PC-9 (cell line): ENCODE results near the gene SKP1. TPM values are rescaled to one million over a fixed set of nuclear protein-coding genes. Genes with fewer than 3 reads are reported as not detected.

ENCODE experiments used
- BruUV-seq: library from RNA; stranded (reverse); fragments of 400-500 nt; replicated peaks from 2 replicates; lab custom pipeline; 2021; lab: Mats Ljungman, UMichigan
- CTCF ChIA-PET: fragments of 300-600 bp; sonication (Branson Sonifier 250); formaldehyde crosslinking; loops from one replicate; lab custom pipeline; 2022; ENCODE audit warnings: antibody characterized with exemption; lab: Charles Lee
- POLR2A ChIA-PET: fragments of 300-600 bp; sonication (Branson Sonifier 250); formaldehyde crosslinking; loops from one replicate; lab custom pipeline; 2022; ENCODE audit warnings: antibody characterized with exemption; ENCODE audit not compliant: unreplicated experiment; lab: Charles Lee
- DNase-seq, 2 experiments: peaks; one replicate each; pipeline versions ENCODE4 v3.0.0 to v3.0.0-alpha.2; 2015 to 2022; ENCODE audit warnings: mixed read lengths in 1 of 2
- H2AFZ ChIP-seq: fragments of 200-600 bp; sonication (generic); 2 replicates; pipeline ENCODE4 v1.8.1; 2017; ENCODE audit warnings: antibody characterized with exemption
- H3F3A ChIP-seq: fragments of 200-600 bp; sonication (generic); 2 replicates; pipeline ENCODE4 v1.8.1; 2017; ENCODE audit warnings: antibody characterized with exemption, mild to moderate bottlenecking, low read depth; ENCODE audit not compliant: insufficient read depth
- H3K27ac ChIP-seq: fragments of 200-600 bp; sonication (generic); 2 replicates; pipeline ENCODE4 v1.6.1; 2016; ENCODE audit warnings: mixed run types
- H3K27me3 ChIP-seq: fragments of 200-600 bp; sonication (generic); 2 replicates; pipeline ENCODE4 v1.6.1; 2016; ENCODE audit warnings: low read depth, mixed run types; ENCODE audit not compliant: insufficient read depth
- H3K36me3 ChIP-seq: fragments of 200-600 bp; sonication (generic); 2 replicates; pipeline ENCODE4 v1.6.1; 2016; ENCODE audit warnings: low read depth, mixed run types
- H3K4me1 ChIP-seq: fragments of 200-600 bp; sonication (generic); replicated peaks from 2 replicates; pipeline ENCODE4 v1.6.1; 2016; ENCODE audit warnings: mixed run types; ENCODE audit not compliant: insufficient read depth
- H3K4me2 ChIP-seq: fragments of 200-600 bp; sonication (generic); 2 replicates; pipeline ENCODE4 v1.6.1; 2017; ENCODE audit warnings: mixed run types
- H3K4me3 ChIP-seq: fragments of 200-600 bp; sonication (generic); 2 replicates; pipeline ENCODE4 v1.6.1; 2016; ENCODE audit warnings: mixed run types
- H3K79me2 ChIP-seq: fragments of 200-600 bp; sonication (generic); 2 replicates; pipeline ENCODE4 v1.6.1; 2017; ENCODE audit warnings: low read depth, mixed run types
- H3K9me2 ChIP-seq: fragments of 200-600 bp; sonication (generic); 2 replicates; pipeline ENCODE4 v1.8.1; 2017; ENCODE audit warnings: mild to moderate bottlenecking; ENCODE audit not compliant: insufficient read depth
- H3K9me3 ChIP-seq: fragments of 200-600 bp; sonication (generic); 2 replicates; pipeline ENCODE4 v1.8.1; 2016; ENCODE audit warnings: low read depth; ENCODE audit not compliant: insufficient read depth
- H4K20me1 ChIP-seq: fragments of 200-600 bp; sonication (generic); 2 replicates; pipeline ENCODE4 v1.8.1; 2017; ENCODE audit not compliant: insufficient read depth
- EZH2 ChIP-seq: fragments of 200-600 bp; sonication (generic); IDR thresholded peaks from 2 replicates; pipeline ENCODE4 v1.8.0; 2017; ENCODE audit warnings: antibody characterized with exemption, low read depth
- intact Hi-C: fragments of 100-400 bp; cut with micrococcal nuclease; formaldehyde crosslinking; loops from one replicate; pipeline ENCODE4 v1.10.0; 2022; ENCODE audit not compliant: unreplicated experiment
- total RNA-seq: library from RNA; stranded (reverse); gene quantifications from 2 replicates; pipeline ENCODE4 v1.2.3, GENCODE V29; 2021
- TF ChIP-seq, protein P1 (sequence below): fragments of 200-600 bp; sonication (generic); conservative IDR thresholded peaks from 2 replicates; pipeline ENCODE4 v1.6.1; 2017; ENCODE audit warnings: mixed run types, antibody characterized with exemption, mild to moderate bottlenecking, moderate library complexity

The SKP1 gene
- total RNA-seq, 1 experiment from 2014 or later: 409 TPM

DNA sequence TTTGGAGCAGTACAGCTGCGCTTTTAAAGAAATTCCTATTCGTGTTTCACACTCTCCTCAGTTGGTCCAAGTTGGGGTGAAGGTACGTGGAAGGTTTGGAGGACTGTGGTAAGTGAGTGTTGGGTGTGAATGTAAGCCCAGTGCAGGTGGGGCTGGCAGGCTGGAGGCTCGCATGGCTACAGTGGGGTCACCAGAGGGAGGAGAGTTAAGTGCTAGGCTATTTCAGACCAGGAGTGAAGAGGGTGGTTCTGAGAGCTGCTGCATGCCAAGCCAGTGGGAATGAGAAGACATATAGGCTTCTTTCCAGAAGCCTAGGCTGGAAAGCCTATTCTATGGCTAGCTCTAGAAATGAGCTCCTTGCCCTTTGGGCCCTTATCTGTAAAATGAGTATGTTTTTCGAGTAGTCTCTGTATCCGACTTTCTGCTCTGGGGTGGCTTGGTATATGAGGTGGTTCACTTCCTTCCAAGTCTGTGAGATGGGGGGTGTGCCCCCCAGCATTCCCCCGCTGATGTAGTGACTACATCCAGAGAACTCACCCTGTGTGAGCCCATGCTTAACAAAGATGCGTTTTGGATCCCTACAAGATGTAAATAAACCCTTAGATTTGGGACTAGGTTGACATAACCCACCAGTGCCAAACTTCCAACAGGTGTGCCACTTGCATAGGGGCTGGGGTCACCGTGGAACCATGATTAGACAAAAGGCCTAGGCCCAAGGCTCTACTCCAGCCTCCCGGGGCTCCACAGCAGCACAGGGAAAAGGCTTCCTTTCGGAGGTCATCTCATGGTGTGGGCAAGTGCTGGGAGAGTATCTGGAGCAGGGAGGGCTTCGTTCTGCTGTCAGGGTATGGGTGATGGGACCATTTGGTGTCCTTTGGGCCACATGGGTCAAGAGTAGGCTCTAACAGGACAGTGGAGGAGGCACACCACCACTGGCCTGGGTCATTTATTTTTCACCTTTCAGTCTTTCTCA lies 59.7 kb downstream of the SKP1 start:
- Histone ChIP-seq H3K4me1 (0 out of 2 replicates have a peak, but pooled peaks cover 6% of the 10 kb centered on the region), H4K20me1 (no peaks in the 10 kb centered on the region), H3K9me2 (no peaks in the 10 kb centered on the region), H3K27me3 (no peaks in the 10 kb centered on the region), H3K4me2 (no peak overlapping the region), H3K4me3 (no peak overlapping the region), H2AFZ (no peak overlapping the region), H3K36me3 (no peaks in the 10 kb centered on the region), H3F3A (peaks cover 18% of the 10 kb centered on the region; the same call in 1 of the 2 replicates), H3K79me2 (no peaks in the 10 kb centered on the region), H3K9me3 (no peaks in the 10 kb centered on the region), H3K27ac (no peak overlapping the region)
- TSS peak; percentile 27 for BruUV-seq
- ChIA-PET POLR2A (no interaction called here), CTCF (no interaction called here)
- TF ChIP-seq EZH2: no peak
- TF ChIP-seq, protein P1, sequence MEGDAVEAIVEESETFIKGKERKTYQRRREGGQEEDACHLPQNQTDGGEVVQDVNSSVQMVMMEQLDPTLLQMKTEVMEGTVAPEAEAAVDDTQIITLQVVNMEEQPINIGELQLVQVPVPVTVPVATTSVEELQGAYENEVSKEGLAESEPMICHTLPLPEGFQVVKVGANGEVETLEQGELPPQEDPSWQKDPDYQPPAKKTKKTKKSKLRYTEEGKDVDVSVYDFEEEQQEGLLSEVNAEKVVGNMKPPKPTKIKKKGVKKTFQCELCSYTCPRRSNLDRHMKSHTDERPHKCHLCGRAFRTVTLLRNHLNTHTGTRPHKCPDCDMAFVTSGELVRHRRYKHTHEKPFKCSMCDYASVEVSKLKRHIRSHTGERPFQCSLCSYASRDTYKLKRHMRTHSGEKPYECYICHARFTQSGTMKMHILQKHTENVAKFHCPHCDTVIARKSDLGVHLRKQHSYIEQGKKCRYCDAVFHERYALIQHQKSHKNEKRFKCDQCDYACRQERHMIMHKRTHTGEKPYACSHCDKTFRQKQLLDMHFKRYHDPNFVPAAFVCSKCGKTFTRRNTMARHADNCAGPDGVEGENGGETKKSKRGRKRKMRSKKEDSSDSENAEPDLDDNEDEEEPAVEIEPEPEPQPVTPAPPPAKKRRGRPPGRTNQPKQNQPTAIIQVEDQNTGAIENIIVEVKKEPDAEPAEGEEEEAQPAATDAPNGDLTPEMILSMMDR: no peak
- intact Hi-C loops: no loop called here
- no peak for DNase-seq

GRCh38 chr5:134116286-134116685 lies 60.5 kb downstream of the SKP1 start:
- ChIA-PET POLR2A (no interaction called here), CTCF (no interaction called here)
- Histone ChIP-seq H3K9me2 (no peaks in the 10 kb centered on the region), H3K27ac (no peak overlapping the region), H3K9me3 (no peaks in the 10 kb centered on the region), H2AFZ (no peak overlapping the region), H3K27me3 (no peaks in the 10 kb centered on the region), H3K4me1 (0 out of 2 replicates have a peak, but pooled peaks cover 6% of the 10 kb centered on the region), H3F3A (peaks cover 15% of the 10 kb centered on the region; the same call in 1 of the 2 replicates), H3K4me3 (no peak overlapping the region), H3K4me2 (0 out of 2 replicates have a peak overlapping the region, but pooled peaks have one; percentile 67), H3K36me3 (no peaks in the 10 kb centered on the region), H4K20me1 (no peaks in the 10 kb centered on the region), H3K79me2 (no peaks in the 10 kb centered on the region)
- no peak for TF ChIP-seq EZH2
- intact Hi-C loops: no loop called here
- BruUV-seq: no TSS peak
- DNase-seq: no peak

DNA sequence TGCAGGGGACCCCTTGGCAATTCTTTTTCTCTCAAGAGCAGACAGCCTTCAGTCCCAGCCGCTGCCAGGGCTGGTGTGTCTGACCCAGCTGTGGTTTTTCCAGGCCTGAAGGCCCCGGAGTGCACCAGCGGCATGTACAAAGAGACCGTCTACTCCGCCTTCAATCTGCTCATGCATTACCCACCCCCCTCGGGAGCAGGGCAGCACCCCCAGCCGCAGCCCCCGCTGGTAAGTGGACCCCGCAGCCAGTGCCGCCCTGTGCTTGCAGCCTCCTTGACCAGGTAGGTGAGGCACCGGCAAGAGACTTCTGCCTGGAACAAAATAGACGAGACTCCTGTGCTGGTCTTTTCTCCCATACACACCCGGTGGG lies 61.0 kb downstream of the SKP1 start:
- ChIA-PET CTCF (no interaction called here), POLR2A (interaction anchor here (0.5 kb wide), 1 partner anchor 38 kb away, joined by 4 read pairs; no protein-coding TSS in a partner anchor)
- no peak for TF ChIP-seq EZH2
- TF ChIP-seq, protein P1: no peak
- no TSS peak for BruUV-seq
- Histone ChIP-seq H3K36me3 (no peaks in the 10 kb centered on the region), H3K9me2 (no peaks in the 10 kb centered on the region), H4K20me1 (no peaks in the 10 kb centered on the region), H3K4me2 (peak overlapping the region; percentile 67), H3K27me3 (no peaks in the 10 kb centered on the region), H3K4me1 (0 out of 2 replicates have a peak, but pooled peaks cover 6% of the 10 kb centered on the region), H3K4me3 (peak overlapping the region; percentile 90; the same call in 1 of the 2 replicates), H3K27ac (no peak overlapping the region), H2AFZ (no peak overlapping the region), H3K79me2 (no peaks in the 10 kb centered on the region), H3F3A (peaks cover 15% of the 10 kb centered on the region; the same call in 1 of the 2 replicates), H3K9me3 (no peaks in the 10 kb centered on the region)
- intact Hi-C loops: no loop called here
- DNase-seq: no peak
